Prostate gland (tissue), 2 donors: ENCODE results near the gene ATG4B.

Source experiments
- CTCF ChIP-seq, 4 experiments: fragments of 200-600 bp in 2 of 4; fragments of 450-650 bp in 2 of 4; sonication (generic) in 2 of 4; IDR thresholded peaks; 1 replicate in 3 of 4; 2 replicates in 1 of 4; pipeline ENCODE4 v1.5.1; 2016 to 2019; ENCODE audit warnings: antibody characterized with exemption in 4 of 4, mild to moderate bottlenecking in 2 of 4, moderate library complexity in 2 of 4
- POLR2A ChIP-seq: fragments of 450-650 bp; IDR thresholded peaks from one replicate; pipeline ENCODE4 v1.6.1; 2016; ENCODE audit warnings: antibody characterized with exemption, mild to moderate bottlenecking
- POLR2AphosphoS5 ChIP-seq: sonication (generic); formaldehyde crosslinking; IDR thresholded peaks from one replicate; pipeline ENCODE4 v1.6.1; 2017; ENCODE audit warnings: antibody characterized with exemption

DNA sequence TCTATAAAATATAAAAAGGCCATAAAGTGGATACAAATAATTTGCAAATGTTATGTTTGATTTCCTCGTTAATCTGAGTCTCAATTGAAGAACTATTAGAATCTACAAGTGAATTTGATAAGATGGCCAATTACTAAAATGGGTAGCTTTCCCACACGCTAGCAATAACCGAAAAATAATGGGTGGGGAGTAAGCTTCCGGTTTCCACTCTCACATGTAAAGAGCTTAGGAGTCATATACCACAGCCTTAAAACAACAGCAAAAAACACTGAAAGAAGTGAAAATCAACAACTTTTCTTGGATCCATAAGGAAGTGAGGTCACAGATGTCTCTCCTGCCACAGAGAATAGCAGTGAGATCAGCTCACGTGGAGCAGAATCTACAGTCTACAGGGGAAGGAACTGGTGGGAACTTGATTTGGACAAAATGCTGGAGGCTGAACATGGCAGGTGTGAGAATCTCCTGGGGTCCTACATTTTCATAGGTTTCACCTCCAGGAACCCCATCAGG, 19.1 kb upstream of the ATG4B start:
- TF ChIP-seq CTCF (IDR thresholded peaks at IDR 0.05), result no peak
- TF ChIP-seq POLR2A, result no peak
- TF ChIP-seq POLR2AphosphoS5, result no peak
